Right hindlimb (tissue), 1 donor: ENCODE data around the gene PANX2.
A peak's percentile ranks its signal among the peaks of the same experiment; 100 is the strongest.

Source experiments
- DNase-seq: peaks from one replicate; pipeline ENCODE4 v3.0.0-alpha.2; 2018

The PANX2 gene

DNA sequence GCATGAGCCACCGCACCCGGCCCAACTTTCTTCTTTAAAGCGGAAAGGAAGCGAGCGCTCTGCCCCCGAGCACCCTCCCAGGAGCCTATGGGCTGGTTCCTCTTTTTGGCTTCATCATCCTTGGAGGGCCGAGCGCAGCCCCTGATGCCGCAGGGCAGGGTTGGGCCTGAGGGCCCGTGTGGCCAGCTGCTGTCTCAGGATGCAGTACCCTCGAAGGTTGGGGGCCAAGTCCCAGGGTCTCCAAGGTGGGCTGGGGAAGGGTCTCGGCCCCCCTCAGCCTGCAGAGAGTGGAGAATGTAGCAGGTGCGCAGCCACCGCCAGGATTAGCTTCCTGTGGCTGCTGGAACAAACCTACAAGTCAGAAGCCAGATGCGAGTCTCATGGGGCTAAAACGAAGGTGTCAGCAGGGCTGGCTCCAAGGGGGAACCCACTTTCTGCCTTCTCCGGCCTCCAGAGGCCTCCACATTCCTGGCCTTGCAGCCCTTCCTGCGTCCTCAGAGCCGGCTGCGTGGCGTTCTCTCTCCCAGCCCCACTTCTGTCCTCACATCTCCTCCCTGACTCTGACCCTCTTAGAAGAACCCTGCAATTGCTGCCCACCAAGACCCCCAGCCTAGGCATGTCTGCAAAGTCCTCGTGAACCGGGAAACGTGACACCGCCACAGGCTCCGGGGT, 2.9 kb downstream of the PANX2 start:
- DNase-seq: no peak

DNA sequence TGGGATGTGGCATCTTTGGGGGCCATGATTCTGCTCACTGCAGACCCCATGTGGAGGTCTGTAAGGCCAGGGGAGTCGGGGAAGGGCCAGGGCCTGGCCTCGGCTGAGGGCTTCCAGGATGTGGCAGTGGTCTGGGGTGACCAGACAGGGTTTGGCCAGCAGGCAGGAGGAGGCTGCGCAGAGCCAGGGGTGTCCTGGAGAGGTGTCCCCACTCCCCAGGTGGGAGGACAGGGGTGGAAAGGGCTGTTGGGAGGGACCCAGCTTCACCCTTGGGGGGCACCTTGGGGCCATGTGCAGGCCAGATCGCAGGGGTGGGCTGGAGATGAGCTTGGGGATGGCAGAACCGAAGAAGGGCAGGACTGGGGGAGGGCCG, 3.4 kb downstream of the PANX2 start:
- DNase-seq: no peak

DNA sequence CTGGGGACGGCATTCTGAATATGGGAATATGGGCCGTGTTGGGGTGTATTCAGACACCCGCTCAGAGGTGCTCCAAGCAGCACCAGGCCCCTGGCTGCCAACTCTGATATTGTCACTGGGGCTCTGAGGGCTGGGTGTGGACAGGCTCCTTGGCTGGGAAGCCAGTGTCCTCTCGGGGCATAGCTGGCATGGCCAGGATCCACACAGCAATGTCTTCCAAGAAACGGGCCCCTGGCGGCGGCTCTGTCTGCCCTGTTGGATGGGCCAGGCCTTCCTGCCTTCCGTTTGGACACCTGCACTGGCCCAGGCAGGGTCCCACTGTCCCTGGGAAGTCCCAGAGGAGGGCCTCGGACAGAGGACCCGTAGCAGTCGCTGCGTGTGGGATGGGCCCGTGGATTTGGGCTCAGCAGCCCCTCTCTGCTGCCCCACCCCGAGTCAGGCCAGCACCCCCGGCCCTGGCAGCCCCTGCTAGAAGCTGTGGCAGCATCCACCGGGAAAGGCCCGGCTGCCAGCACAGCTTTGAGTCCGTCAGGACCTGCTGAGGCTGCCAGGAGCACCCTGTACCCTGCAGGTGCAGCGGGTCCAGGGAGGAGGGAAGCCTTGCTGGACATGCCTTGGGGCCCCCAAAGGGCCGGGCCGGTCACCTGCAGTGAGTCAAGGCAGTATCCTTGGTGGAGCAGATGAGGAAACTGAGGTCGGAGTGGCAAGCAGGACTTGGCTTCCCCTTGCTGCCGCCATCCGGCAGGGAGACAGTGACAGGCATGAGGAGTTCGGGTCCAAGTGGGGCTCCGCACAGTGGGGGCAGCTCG, 4.1 kb downstream of the PANX2 start:
- DNase-seq: no peak

DNA sequence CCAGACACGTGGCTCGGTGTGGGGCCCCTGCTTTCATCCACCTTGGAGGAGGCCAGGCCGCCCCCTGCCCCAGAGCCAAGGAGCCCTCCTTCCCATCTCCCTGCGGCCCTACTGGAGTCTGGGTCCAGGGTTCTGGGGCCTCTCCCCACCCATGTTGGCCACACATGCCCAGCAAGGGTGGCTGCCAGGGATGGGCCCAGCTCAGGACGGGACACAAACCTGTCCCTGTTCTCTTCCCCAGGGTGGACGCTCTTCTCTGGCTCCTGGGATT, 4.6 kb downstream of the PANX2 start:
- no peak for DNase-seq

DNA sequence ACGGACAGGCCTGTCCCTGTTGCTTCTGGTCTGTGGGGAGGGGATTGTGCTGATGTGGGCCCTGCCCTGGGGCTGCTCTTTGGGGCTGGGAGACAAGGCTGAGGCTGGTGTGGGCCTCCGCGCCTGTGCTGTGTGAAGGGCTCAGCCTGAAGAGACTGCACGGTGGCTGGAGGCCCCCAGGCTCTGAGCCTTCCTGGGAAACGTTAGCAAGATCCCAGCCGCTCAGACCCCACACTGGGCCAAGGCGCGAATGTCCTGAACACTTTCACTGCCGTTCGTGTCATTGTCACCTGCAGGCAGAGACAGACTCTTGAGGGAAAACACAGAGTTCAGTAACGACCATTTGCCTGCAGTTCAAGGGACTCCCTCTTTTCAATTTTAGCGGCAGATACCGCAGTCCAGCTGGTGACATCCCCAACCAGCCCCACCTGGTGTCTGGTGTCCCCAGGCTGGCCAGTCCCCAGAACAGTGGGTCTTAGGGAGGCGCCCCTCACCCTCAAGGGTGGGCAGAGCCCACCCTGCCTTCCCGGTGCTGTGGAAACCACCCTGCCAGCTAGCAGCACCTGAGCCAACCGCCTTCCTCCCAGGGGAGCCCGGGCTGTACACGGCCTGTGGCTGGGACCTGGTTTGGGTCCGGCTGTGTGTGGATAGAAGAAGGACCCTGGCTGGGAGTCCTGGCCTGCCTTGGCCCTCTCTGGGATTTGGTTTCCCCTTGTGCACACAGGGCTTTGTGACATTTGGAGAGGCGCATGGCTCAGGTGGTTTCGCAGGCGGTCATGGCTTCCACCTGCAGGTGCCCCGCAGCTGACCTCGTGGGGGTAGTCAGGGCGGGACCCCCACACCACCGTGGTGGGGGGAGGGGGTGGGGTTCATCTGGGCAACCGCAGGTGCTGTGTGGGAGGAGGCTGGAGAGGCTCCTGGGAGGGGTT, 5.7 kb downstream of the PANX2 start:
- DNase-seq: no peak

DNA sequence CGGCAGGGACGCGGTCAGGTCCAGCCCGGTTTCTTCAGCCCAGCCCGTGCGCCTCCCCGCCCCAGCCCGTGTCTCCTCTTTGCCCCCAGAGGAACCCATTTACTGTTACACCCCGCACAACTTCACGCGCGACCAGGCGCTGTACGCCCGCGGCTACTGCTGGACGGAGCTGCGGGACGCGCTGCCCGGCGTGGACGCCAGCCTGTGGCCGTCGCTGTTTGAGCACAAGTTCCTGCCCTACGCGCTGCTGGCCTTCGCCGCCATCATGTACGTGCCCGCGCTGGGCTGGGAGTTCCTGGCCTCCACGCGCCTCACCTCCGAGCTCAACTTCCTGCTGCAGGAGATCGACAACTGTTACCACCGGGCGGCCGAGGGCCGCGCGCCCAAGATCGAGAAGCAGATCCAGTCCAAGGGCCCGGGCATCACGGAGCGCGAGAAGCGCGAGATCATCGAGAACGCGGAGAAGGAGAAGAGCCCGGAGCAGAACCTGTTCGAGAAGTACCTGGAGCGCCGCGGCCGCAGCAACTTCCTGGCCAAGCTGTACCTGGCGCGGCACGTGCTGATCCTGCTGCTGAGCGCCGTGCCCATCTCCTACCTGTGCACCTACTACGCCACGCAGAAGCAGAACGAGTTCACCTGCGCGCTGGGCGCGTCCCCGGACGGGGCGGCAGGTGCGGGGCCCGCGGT, 6.5 kb downstream of the PANX2 start:
- no peak for DNase-seq

DNA sequence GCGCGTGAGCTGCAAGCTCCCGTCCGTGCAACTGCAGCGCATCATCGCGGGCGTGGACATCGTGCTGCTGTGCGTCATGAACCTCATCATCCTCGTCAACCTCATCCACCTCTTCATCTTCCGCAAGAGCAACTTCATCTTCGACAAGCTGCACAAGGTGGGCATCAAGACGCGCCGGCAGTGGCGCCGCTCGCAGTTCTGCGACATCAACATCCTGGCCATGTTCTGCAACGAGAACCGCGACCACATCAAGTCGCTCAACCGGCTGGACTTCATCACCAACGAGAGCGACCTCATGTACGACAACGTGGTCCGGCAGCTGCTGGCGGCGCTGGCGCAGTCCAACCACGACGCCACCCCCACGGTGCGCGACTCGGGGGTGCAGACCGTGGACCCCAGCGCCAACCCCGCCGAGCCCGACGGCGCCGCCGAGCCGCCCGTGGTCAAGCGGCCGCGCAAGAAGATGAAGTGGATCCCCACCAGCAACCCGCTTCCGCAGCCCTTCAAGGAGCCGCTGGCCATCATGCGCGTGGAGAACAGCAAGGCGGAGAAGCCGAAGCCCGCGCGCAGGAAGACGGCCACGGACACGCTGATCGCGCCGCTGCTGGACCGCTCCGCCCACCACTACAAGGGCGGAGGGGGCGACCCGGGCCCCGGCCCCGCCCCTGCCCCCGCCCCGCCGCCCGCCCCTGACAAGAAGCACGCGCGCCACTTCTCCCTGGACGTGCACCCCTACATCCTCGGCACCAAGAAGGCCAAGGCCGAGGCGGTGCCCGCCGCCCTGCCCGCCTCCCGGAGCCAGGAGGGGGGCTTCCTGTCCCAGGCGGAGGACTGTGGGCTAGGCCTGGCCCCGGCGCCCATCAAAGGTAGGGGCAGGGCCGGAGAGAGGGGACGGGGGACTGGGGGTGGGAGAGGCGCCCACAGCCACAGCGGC, 7.3 kb downstream of the PANX2 start:
- DNase-seq: no peak

DNA sequence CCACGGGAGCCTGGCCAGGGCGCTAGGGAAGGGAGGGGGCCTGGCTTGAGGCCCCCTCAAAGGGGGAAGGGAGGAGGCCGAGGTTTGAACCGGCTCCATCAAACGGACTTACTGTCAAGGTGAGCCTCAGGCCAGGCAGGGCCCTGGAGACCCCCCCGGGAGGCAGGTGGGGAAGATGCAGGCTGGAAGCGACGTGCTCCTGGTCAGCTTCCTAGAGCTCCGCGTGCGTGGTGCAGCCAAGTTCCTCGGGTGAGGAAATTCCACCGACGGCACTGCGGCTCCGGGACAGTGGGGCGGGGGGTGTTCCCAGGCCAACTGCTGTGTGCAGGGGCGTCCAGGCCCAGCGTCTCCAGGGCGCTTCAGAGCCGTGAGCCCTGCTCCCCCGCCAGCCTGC, 7.9 kb downstream of the PANX2 start:
- DNase-seq: peak; percentile 27

DNA sequence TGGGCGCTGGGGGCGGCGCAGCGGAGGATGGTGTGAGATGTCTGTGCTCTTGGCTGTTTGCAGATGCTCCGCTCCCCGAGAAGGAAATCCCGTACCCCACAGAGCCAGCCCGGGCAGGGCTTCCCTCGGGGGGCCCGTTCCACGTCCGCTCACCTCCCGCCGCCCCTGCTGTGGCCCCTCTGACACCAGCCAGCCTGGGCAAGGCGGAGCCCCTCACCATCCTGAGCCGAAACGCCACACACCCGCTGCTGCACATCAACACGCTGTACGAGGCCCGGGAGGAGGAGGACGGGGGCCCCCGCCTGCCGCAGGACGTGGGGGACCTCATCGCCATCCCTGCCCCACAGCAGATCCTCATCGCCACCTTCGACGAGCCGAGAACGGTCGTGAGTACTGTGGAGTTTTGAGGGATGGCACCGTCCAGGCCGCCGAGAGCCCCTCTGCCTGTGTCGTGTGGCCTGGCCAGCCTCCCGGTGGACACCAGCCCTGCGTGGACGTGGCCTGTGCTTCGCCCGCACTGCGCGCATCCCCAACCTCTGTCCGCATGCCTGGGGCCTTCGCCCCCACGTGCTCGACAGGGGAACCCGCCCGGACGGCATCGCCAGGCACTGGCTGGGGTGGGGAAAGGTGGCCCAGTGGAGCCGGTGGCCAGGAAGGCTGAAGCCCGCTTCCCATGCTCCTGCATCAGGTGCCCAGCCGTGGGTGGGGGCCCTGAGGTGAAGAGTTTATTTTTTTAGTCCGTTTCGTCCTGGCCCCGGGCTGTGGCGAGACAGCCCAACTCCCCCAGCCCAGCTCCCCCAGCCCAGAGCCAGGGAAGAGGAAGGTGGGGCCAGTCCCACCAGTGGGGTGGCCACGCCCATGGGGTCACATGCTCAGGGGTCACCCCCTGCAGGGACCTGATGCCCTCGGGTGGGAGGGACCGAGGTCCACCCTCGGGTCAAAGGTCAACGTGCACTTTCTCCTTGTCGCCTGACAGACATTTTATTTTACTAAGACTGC, 8.6 kb downstream of the PANX2 start:
- DNase-seq: peak; percentile 13

DNA sequence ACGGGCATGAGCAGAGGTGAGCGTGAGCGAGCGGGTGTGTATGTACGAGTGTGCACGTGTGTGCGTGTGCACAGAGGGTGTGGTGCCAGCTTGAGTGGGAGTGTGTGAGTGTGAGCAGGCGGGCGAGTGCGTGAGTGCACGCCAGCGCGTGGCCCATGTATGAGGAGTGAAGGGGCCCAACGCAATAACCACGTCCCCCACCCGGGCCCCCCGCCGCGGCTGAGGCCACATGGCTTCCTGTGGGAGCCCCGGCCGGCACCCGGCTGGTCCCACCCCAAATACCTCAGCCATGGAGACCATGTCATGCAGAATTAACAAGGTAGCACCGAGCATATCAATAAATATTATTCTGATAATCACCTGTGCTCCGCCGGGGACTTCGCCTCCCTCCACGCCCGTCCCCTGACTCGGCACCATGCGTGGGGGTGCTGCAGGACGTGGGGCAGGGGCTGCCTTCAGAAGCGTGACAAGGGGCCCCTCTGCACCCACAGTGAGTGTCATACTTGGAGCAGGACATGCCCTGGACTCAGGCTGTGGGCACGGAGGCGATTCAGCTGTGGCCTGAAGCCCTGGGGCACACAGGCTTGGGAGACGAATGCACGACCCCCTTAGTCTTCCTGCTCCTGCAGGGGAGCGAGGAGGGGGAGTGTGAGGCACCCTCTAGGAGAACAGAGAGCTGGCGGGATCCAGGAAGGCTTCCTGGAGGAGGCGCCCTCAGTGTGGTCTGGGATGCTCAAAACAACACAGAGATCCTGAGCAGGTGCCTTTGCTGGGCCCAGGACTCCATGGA, 9.6 kb downstream of the PANX2 start:
- DNase-seq: peak; percentile 16

DNA sequence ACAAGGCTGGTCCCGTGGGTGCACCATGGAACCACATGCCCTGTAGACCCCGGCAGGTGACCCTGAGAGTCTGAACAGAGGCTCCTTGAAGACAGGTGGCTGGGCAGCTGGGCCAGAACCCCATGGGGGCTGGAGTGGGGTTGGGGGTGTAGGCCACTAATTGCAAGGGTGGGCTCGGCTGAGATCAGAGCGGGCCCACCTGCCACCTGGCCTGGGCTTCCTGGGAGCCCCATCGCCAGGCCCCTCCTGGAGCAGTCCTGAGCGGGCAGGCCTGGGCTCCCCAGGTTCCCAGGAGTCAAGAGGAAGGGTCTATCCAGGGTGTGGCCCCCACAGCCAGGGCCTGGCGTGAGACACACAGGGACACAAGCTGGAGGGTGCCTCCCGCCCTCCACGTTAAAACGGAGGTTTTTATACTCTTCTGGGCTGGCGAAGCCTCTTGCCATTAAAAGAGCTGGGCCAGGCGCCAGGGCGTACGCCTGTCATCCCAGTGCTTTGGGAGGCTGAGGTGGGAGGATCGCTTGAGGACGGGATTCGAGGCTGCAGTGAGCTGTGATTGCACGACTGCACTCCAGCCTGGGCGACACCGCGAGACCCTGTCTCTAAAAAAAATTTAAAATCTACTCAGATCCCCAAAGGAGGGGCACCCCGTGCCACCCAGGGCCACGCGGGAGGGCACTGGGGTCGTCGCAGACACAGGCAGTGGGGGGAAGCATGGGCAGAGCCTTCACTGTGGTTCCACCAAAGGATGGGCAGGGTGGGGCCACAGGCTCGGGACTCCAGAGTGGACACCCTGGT, 10.4 kb downstream of the PANX2 start:
- DNase-seq: peak; percentile 17

DNA sequence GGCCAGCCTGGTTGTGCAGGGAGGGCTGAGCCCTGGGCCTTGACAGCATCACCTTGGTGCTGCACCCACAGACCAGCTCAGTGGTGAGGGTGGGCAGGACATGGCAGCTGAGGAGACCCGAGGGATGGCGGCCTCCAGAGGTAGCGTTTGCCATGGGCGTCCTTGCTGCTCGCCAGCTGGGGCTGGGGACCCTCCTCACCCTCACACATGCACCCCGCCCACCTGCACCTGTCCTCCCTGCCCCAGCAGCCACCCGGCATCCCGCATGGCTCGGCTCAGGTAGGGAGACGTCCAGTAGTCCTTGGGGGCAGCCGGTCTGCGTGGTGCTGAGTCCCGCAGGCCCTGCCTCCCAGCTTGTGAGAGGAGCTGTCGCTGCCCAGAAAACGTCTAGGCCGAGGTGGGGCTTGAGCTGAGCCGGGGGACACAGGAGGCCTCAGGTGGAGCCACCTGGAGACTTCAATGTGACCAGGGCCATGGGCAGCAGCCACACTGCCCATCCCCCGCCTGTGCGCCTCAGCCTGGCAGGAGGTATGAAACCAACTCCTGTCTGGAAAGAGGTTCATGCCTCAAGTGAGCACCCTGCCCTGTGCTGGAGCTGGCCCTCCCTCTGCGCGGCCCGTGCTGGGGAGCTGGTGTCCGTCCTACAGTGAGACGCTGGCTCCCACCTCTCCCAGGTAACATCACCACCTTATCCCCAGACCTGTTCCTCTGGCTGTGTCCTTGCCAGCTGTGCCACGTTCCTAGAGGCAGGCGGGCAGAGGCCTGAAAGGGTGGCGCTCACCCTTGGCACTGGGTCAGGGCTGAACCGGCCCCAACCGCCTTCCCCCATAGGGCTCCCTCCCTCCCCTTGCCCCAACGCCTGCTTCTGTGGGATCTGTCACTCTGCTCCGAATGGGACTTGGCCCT, 11.9 kb downstream of the PANX2 start:
- DNase-seq: no peak

DNA sequence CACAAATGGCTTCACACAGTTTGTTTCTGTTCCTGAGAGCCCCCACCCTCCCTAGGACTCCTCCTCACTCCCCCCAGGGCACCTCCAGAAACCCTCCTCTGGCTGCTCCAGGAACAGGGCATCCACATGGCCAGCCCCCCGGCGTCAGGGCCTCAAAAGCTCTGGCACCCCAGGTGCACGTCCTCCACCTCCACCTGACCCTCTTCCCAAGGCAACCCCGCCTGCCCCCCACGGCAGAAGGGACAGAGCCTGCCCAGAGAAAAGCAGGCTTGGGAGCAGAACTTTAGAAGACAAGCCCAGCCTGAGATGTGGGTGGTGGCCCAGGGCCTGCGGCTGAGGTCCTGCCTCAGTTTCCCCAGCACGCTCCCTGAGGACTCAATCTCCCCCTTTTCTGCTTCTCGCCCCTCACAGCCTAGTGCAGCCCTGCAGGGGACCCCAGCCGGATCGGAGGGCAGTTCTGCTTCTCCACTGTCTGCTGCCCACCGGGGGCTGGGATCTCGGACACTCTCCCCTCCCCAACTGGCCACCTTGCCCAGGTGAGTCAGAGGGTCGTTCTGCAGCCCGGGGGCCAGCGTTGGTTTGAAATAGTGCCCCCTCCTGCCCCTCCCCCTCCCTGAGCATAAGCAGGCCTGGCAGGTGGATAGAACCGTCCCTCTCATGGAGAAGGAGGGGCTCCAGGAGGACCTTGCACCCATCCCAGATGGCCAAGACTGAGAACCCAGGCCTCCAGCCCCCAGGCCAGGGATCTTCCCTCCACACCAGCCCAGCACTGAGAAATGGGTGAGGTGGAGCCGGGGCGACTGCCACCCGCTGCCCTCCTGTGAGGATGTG, 12.8 kb downstream of the PANX2 start:
- DNase-seq: no peak

DNA sequence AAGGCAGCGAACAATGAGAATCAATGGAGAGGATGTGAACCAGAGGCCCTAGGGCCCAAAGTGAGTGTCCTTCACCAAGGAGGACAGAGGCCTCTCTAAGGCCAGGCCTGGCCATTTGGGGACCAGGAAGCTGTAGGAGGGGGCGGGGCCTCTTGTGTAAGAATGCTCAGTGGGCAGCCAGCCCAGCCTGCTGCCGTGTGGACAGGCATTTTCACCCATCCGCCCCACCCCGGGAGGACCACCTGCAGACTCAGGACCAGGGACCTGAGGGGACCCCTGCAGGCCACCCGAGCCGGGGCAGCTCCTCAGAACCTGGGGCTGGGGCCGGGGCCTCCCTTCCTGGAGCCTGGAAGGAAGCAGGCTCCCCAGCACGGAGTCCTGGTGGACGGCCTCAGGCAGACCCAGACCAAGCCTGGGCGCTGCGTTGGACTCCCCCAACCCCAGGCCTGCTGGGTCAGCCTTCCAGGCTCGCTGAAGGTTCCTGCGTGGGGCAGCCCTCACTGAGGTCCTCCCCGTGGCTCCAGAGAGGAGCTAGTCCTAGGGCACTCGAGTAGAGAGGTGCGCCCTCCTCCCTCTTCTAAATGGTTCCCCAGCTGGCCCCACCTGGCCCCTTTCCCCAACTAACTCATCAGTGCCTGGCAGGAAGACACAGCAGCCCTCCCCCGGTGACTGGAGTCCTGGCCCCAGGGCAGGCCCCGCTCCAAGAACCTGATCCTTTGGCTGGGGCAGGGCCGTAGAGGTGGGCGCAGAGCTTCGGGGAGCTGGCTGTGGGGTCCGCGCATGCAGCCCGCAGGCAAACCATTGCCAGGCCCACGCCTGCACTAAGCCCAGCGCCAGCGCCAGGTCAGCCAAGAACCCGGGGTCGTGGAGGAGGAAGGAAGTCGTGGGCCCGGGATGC, 13.7 kb downstream of the PANX2 start:
- DNase-seq: peak; percentile 82

DNA sequence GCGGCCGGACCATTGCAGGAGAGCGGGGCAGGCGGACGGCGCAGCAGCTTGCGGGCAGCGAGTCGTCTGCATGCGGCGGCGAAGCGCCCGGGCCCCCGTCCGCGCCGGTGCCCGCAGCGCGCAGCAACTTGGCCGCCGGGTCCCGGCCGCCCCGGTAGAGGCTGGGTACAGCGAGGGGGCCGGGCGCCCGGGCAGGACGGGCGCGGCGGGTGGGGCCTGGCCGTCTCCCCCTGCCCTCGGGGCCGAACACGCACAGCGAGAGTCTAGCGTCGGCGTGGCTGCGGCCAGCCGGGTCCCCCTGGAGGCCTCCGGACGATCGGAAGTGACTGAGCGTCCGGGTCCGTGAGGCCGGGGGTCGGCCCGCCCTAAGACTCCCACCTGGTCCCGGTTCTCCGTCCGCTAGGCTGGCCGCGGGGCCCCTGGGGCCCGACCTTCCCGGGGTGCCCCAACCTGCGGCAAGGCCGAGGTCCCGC, 14.4 kb downstream of the PANX2 start:
- DNase-seq: no peak
